Fibroblast of the conjunctiva (primary cell): ENCODE results near the gene ZNF223.

ENCODE experiments used
- DNase-seq: peaks from one replicate; pipeline ENCODE4 v3.0.0-alpha.2; 2010; ENCODE audit warnings: low read depth

The ZNF223 gene

DNA sequence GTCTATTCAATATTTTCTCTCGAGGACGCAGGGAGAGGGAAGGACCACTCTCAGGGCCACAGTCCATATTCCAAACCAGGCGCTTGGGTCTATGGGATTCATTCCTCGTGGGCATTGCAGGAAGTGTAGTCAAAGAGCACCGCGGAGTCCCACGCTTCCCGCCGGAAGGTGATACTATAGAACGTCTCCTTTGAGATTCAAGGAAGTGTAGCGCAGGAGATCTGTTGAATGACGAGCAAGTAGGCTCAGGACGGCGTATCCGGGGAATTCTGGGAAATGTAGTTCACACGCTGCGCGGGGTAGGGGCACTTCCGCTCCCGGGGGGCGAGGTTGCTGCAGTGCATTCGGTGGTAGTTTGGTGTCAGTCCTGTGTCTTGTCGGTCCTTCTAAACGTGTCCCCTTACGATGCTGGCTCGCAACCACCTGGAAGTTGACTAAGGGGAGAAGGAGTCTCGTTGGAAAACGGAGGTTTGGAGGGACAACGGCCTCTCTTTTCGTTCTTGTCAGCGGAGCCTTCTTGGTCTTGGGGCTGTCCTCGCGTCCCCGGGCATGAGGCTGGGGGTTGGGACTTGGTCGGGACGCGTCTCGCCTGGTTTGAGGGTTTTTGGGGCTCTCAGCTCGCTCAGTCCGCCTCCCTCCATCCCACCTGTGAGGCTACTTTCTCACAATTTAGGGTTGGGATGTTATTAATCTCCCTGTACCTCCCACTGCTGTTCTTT lies 20.1 kb downstream of the ZNF223 start, which contains the start of gene ZNF284:
Gene ZNF284, plus strand, starts transcription at position 336 of the 719 bp plus-strand sequence. CDS start 4,231 bp downstream, outside the sequence.
- peak; percentile 83 for DNase-seq

DNA sequence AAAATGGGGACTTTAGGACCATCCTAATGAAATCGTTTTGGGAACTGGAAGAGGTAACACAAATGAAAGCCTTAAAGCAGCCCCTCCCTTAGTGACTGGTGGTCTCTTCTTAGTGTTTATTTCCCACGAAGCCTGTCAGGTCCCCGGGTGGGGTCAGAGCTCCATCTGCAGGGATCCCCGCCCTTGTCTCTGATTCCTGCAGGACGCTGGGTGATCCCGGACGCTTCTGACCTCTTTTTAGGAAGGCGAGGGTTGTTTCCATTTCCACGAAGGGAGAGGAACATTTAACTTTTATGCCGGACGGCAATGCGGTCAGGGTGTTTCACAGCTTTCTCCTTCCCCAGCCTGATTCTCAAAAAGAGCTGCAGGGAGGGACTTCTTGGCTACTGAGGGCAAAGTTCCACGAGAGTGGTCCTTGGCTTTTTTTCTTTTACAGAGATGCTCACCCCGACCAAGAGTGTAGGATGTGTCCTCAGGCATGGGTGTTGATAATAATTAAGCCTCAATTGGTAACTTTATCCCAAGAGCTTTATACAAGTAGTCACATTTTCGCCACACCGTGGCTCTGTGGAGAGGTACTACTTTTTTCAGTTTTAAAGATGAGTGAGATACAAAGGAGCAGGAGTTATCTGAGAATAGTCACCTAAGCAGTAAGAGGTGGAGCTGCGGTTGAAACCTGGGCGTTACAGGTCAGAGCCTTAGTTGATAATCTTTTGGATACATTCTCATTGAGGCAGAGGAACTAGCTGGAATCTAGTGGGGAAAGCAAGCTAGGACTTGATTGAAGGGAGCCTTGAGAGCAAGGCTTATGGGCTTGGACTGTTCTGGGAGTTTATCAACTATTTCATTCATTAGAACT lies 20.9 kb downstream of the ZNF223 start:
- no peak for DNase-seq

DNA sequence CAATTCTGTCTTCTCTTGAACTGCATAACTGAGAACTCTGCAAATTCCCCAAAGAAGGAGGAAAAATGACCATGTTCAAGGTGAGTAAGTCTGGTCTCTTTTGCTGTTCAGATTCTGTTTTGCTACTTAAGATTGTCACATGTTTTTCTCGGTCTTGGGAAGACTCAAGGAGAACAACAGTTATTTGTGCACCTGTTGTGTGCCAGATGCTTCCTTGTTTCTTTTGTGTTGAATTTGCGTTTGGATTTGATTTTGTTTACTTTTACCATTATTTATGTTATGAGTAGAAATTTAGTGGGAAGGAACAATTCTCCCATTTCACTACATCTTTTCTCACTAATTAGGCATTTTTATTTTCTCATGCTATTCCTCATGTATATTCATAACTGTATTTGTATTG lies 24.5 kb downstream of the ZNF223 start:
- DNase-seq, result no peak

DNA sequence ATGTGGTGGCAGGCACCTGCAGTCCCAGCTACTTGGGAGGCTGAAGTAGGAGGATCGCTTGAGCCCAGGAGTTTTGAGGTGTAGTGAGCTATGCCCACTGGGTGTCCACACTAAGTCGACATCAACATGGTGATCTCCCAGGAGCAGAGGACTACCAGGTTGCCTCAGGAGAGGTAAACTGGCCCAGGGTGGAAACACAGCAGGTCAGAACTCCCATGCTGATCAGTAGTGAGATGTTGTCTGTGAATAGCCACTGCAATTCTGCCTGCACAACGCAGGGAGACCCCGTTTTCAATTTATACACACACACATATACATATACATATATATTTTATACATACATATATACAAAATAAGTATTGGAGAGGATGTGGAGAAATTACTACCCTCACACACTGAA lies 40.3 kb downstream of the ZNF223 start:
- no peak for DNase-seq

DNA sequence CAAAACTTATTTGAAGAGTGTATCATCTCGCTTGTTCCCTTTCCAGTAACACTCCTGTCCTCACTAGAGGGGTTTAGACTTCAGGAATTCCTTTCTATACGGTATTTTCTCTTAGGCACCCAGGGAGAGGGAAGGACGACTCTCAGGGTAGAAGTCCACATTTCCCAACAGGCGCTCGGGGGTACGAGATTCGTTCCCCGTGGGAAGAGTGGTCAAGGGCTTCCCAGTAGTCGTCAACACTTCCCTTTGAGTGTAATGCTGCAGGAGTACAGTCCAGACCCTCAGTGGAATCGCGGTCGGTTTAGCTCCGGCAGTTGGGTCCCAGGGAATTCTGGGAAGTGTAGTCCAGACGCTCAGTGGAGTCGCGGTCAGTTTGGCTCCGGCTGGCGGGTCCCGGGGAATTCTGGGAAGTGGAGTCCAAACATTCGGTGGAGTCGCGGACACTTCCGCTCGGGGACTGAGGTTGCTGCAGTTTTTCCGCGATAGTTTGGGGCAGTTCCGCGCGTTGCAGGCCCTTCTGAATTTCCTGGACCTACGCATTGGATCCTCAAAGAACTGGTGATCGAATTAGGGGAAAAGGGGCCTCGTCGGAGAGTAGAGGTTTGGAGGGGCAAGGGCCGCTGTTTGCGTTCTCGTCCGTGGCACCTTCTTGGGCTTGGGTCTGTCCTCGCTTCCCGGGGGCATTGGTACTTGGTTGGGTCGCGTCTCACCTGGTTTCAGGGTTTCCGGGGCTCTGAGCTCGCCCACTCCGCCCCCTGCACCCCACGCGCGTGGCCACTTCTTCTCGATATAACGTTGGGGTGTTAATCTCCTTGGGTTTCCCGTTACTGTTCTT lies 42.3 kb downstream of the ZNF223 start, which contains the start of gene ZNF224:
Gene ZNF224, plus strand, starts transcription at position 431 of the 835 bp plus-strand sequence. CDS start 3,513 bp downstream, outside the sequence.
- DNase-seq, result peak; percentile 72

DNA sequence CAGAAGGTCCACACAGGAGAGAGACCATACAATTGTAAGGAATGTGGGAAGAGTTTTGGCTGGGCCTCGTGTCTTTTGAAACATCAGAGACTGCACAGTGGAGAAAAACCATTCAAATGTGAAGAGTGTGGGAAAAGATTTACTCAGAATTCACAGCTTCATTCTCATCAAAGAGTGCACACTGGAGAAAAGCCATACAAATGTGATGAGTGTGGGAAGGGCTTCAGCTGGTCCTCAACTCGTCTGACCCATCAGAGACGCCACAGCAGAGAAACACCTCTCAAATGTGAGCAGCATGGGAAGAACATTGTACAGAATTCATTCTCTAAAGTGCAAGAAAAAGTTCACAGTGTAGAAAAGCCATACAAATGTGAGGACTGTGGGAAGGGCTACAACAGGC lies 55.9 kb downstream of the ZNF223 start:
- no peak for DNase-seq

DNA sequence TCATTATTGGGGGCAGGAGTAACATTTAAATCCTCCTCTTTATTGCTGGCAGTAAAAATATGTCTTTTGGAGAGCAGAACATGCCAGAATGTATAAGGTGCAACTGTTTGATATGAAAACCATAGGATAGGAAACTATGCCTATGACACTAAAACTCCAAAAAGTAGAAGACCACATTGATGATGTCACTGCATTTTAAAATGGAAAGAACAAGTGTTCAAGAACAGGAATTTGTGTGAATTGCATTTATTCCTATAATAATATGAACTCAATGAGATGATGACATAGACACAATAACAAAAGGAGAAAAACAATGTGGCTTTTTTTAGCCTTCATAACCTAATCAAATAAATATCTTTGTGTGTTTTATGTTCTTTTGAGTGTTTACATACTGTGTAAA lies 57.6 kb downstream of the ZNF223 start:
- no peak for DNase-seq

DNA sequence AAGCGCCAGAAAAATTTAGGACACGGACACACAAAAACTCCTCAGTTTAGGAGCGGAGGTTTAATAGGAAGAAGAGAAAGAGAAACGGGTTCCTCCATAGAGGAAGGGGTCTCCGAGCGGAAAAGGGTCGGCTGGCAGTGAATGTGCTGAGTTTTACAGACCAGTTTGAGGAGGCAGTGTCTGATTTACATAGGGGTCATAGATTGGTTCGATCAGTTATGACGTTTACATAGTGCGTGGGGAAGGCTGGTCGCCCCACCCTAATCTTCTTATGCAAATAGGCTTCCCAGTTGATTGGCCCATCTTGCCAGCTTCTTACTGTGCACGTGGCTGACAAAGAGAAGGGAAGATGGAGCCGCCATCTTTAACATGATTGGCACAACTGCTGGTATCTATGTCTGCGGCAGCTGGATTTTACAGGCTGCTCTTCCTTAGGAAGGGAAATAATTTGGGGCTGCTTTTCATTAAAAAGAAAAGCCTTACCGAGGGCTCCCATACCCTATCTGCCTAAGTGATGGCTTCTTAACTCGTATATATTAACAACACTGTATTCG lies 60.2 kb downstream of the ZNF223 start:
- peak; percentile 70 for DNase-seq

DNA sequence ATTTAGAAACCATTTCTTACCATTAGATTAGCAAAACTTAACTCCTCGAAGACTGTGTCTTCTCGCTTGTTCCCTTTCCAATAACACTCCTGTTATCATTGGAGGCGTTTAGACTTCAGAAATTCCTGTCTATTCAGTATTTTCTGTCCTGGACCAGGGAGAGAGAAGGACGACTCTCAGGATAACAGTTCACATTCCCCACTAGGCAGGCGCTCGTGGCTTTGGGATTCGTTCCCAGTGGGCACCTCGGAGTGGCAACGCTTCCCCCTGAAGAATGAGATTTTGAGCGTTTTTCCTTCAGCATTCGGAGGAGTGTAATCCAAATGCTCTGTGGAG lies 60.9 kb downstream of the ZNF223 start:
- no peak for DNase-seq

DNA sequence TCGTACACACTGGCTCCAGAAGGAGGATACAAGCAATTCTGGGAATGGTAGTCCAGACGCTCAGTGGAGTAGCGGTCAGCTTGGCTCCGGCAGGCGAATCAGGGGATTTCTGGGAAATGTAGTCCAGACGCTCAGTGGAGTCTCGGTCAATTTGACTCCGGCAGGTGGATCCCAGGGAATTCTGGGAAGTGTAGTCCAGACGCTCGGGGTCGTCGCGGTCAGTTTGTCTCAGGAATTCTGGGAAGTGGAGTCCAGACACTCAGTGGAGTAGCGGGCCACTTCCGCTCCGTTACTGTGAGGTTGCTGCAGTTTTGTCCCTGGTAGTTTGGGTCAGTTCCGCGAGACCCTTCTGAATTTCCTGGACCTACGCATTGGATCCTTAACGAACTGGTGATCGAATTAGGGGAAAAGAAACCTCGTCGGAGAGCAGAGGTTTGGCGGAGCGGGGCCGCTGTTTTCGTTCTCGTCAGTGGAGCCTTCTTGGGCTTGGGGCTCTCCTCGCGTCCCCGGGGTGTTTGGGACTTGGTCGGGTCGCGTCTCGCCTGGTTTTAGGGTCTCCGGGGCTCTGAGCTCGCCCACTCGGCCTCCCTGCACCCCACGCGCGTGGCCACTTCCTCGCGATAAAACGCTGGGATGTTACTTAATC lies 61.4 kb downstream of the ZNF223 start, which contains the start of gene ZNF225:
Gene ZNF225, plus strand, starts transcription at position 262 of the 646 bp plus-strand sequence. CDS start 2,429 bp downstream, outside the sequence.
- DNase-seq, result peak; percentile 97

DNA sequence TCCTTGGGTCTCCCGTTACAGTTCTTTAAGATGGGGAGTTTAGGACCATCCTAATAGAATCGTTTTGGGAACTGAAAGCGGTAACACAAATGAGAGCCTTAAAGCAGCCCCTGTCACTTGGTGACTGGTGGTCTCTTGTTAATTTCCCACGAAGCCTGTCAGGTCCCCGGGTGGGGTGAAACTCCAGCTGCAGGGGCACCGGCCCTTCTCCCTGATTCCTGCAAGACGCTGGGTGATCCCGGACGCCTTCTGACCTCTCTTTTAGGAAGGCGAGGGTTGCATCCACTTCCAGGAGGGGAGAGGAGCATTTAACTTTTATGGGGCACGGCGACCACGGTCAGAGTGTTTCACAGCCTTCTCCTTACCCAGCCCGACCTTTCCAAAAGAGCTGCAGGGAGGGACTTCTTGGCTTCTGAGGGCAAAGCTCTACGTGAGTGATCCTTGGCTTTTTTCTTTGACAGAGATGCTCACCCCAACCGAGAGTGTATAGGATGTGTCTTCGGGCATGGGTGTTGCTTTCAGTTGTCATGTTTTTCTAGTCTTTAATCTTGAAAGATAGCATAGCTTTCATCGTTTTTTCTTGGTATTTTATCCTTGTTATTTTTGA lies 62.1 kb downstream of the ZNF223 start:
- no peak for DNase-seq
